IMR-90 (cell line): Measurements from ENCODE around the gene RHBDF2. TPM values are rescaled to one million over a fixed set of nuclear protein-coding genes. Genes with fewer than 3 reads are reported as not detected.

Experiments
- ATAC-seq: fragments of 200-7000 bp; cut with Tn5 transposase; 2 replicates; pipeline ENCODE4 v1.9.1; 2020; ENCODE audit warnings: low read depth, mild to moderate bottlenecking, moderate library complexity
- BruUV-seq: library from RNA; stranded (reverse); fragments of 400-500 nt; replicated peaks from 2 replicates; lab custom pipeline; 2021; lab: Mats Ljungman, UMichigan
- CTCF ChIA-PET: fragments of 300-600 bp; formaldehyde crosslinking; extraction: SDS; loops from one replicate; lab custom pipeline; 2021; ENCODE audit warnings: antibody characterized with exemption; lab: Yijun Ruan, JAX
- POLR2A ChIA-PET: fragments of 300-600 bp; sonication (Branson Sonifier 250); formaldehyde crosslinking; loops from one replicate; lab custom pipeline; 2022; ENCODE audit warnings: antibody characterized with exemption; ENCODE audit not compliant: unreplicated experiment; lab: Charles Lee
- DNase-seq: peaks from one replicate; pipeline ENCODE4 v3.0.0; 2013
- H2AFZ ChIP-seq: replicated peaks from 2 replicates; pipeline ENCODE3; 2013; ENCODE audit warnings: low read length, mild to moderate bottlenecking; ENCODE audit not compliant: poor library complexity
- H2AK5ac ChIP-seq: 2 replicates; pipeline ENCODE4 v1.6.1; 2013; ENCODE audit warnings: low read depth, low read length, inconsistent platforms
- H2AK9ac ChIP-seq: replicated peaks from 2 replicates; pipeline ENCODE3; 2013; ENCODE audit warnings: mild to moderate bottlenecking, low read depth, low read length, moderate library complexity; ENCODE audit not compliant: poor library complexity
- H2BK120ac ChIP-seq: 2 replicates; pipeline ENCODE4 v1.6.1; 2013; ENCODE audit warnings: low read depth, low read length, inconsistent platforms
- H2BK15ac ChIP-seq: 3 replicates; pipeline ENCODE4 v1.6.1; 2013; ENCODE audit warnings: low read depth, low read length, inconsistent platforms
- H2BK20ac ChIP-seq: 2 replicates; pipeline ENCODE4 v1.6.1; 2013; ENCODE audit warnings: low read depth, mild to moderate bottlenecking, inconsistent platforms, low read length, moderate library complexity
- H2BK5ac ChIP-seq: 2 replicates; pipeline ENCODE4 v1.6.1; 2013; ENCODE audit warnings: mild to moderate bottlenecking, low read depth, low read length, inconsistent platforms; ENCODE audit not compliant: poor library complexity, severe bottlenecking
- H3K14ac ChIP-seq: replicated peaks from 2 replicates; pipeline ENCODE4 v1.6.1; 2013; ENCODE audit warnings: low read depth, low read length, inconsistent platforms
- H3K18ac ChIP-seq: 2 replicates; pipeline ENCODE4 v1.6.1; 2013; ENCODE audit warnings: low read depth, low read length, control low read depth
- H3K23ac ChIP-seq: 2 replicates; pipeline ENCODE4 v1.6.1; 2013; ENCODE audit warnings: low read depth, low read length, inconsistent platforms
- H3K27ac ChIP-seq: 2 replicates; pipeline ENCODE4 v1.5.1; 2013; ENCODE audit warnings: mild to moderate bottlenecking, control low read depth, low read length; ENCODE audit not compliant: insufficient read depth
- H3K27me3 ChIP-seq: 2 replicates; pipeline ENCODE4 v1.6.1; 2013; ENCODE audit warnings: low read length; ENCODE audit not compliant: control insufficient read depth, insufficient read depth
- H3K36me3 ChIP-seq: 2 replicates; pipeline ENCODE4 v1.6.1; 2013; ENCODE audit warnings: low read length, mixed read lengths; ENCODE audit not compliant: control insufficient read depth, insufficient read depth
- H3K4ac ChIP-seq: 2 replicates; pipeline ENCODE4 v1.6.1; 2013; ENCODE audit warnings: low read depth, low read length, inconsistent platforms
- H3K4me1 ChIP-seq: 2 replicates; pipeline ENCODE4 v1.6.1; 2013; ENCODE audit warnings: low read length, mixed read lengths; ENCODE audit not compliant: control insufficient read depth, insufficient read depth
- H3K4me2 ChIP-seq: 2 replicates; pipeline ENCODE4 v1.6.1; 2013; ENCODE audit warnings: low read depth, mild to moderate bottlenecking, control low read depth, low read length, moderate library complexity
- H3K4me3 ChIP-seq: 2 replicates; pipeline ENCODE4 v1.5.1; 2013; ENCODE audit warnings: low read depth, mild to moderate bottlenecking, control low read depth, low read length, moderate library complexity; ENCODE audit not compliant: insufficient read depth
- H3K56ac ChIP-seq: 2 replicates; pipeline ENCODE4 v1.6.1; 2013; ENCODE audit warnings: low read length, inconsistent platforms; ENCODE audit not compliant: insufficient read depth; ENCODE audit errors: extremely low read depth
- H3K79me1 ChIP-seq, 2 experiments: 2 replicates each; pipeline ENCODE4 v1.6.1; 2013; ENCODE audit warnings: low read length in 2 of 2, inconsistent platforms in 1 of 2, low read depth in 1 of 2
- H3K9ac ChIP-seq: 2 replicates; pipeline ENCODE4 v1.6.1; 2013; ENCODE audit warnings: low read depth, low read length, control low read depth
- H3K9me1 ChIP-seq: 2 replicates; pipeline ENCODE4 v1.6.1; 2013; ENCODE audit warnings: low read length, inconsistent platforms; ENCODE audit not compliant: insufficient read depth
- H3K9me3 ChIP-seq: 2 replicates; pipeline ENCODE4 v1.6.1; 2013; ENCODE audit warnings: low read length; ENCODE audit not compliant: control insufficient read depth, insufficient read depth
- H4K20me1 ChIP-seq: 2 replicates; pipeline ENCODE4 v1.6.1; 2013; ENCODE audit warnings: low read length, inconsistent platforms; ENCODE audit not compliant: insufficient read depth
- H4K5ac ChIP-seq: 2 replicates; pipeline ENCODE4 v1.6.1; 2013; ENCODE audit warnings: mild to moderate bottlenecking, low read depth, low read length, control low read depth
- H4K8ac ChIP-seq, 2 experiments: 2 replicates each; pipeline ENCODE4 v1.6.1; 2013; ENCODE audit warnings: low read depth in 2 of 2, low read length in 2 of 2, control low read depth in 1 of 2, inconsistent platforms in 1 of 2
- H4K91ac ChIP-seq: 2 replicates; pipeline ENCODE4 v1.6.1; 2013; ENCODE audit warnings: low read depth, low read length, inconsistent platforms; ENCODE audit not compliant: insufficient read depth
- BHLHE40 ChIP-seq: fragments of 150-350 bp; IDR thresholded peaks from 2 replicates; pipeline ENCODE4 v1.6.1; 2016; ENCODE audit warnings: mild to moderate bottlenecking, low read depth, low read length
- CEBPB ChIP-seq: IDR thresholded peaks from 2 replicates; pipeline ENCODE4 v1.6.1; 2012; ENCODE audit warnings: low read depth, low read length, improper control_type of control experiment
- CHD1 ChIP-seq: IDR thresholded peaks from 2 replicates; pipeline ENCODE4 v1.6.1; 2012; ENCODE audit warnings: low read depth, low read length, improper control_type of control experiment
- CTCF ChIP-seq: conservative IDR thresholded peaks from 2 replicates; pipeline ENCODE4 v1.5.1; 2012; ENCODE audit warnings: mild to moderate bottlenecking, low read depth, low read length, improper control_type of control experiment
- FOS ChIP-seq: fragments of 150-350 bp; IDR thresholded peaks from 2 replicates; pipeline ENCODE4 v1.6.1; 2016; ENCODE audit warnings: low read depth, low read length
- MAFK ChIP-seq: IDR thresholded peaks from 2 replicates; pipeline ENCODE4 v1.6.1; 2012; ENCODE audit warnings: low read depth, low read length, improper control_type of control experiment
- MAZ ChIP-seq: IDR thresholded peaks from 2 replicates; pipeline ENCODE4 v1.6.1; 2012; ENCODE audit warnings: low read depth, mild to moderate bottlenecking, low read length, improper control_type of control experiment, moderate library complexity, borderline replicate concordance
- MXI1 ChIP-seq: IDR thresholded peaks from 2 replicates; pipeline ENCODE4 v1.6.1; 2012; ENCODE audit warnings: low read depth, mild to moderate bottlenecking, low read length, moderate library complexity, borderline replicate concordance
- NFE2L2 ChIP-seq: fragments of 150-350 bp; IDR thresholded peaks from 2 replicates; pipeline ENCODE4 v1.6.1; 2016; ENCODE audit warnings: low read depth, mild to moderate bottlenecking, low read length
- POLR2A ChIP-seq: IDR thresholded peaks from 2 replicates; pipeline ENCODE4 v1.6.1; 2012; ENCODE audit warnings: mild to moderate bottlenecking, low read depth, low read length
- RAD21 ChIP-seq: IDR thresholded peaks from 2 replicates; pipeline ENCODE4 v1.6.1; 2012; ENCODE audit warnings: low read length, improper control_type of control experiment
- RCOR1 ChIP-seq: IDR thresholded peaks from 2 replicates; pipeline ENCODE4 v1.6.1; 2012; ENCODE audit warnings: mild to moderate bottlenecking, low read length, improper control_type of control experiment; ENCODE audit not compliant: insufficient replicate concordance
- RFX5 ChIP-seq: IDR thresholded peaks from 2 replicates; pipeline ENCODE4 v1.8.0; 2012; ENCODE audit warnings: low read depth, mild to moderate bottlenecking, low read length, moderate library complexity
- SMC3 ChIP-seq: fragments of 150-350 bp; IDR thresholded peaks from 2 replicates; pipeline ENCODE4 v1.6.1; 2016; ENCODE audit warnings: low read depth, mild to moderate bottlenecking, antibody characterized with exemption, low read length, moderate library complexity
- USF2 ChIP-seq: fragments of 150-350 bp; IDR thresholded peaks from 2 replicates; pipeline ENCODE4 v1.6.1; 2017; ENCODE audit warnings: mild to moderate bottlenecking, antibody characterized with exemption, low read length, low read depth
- WGBS, 2 experiments: methylation state at CpG; one replicate each; pipeline versions ENCODE4 v1.1.5 to v1.1.7; 2013; ENCODE audit warnings: missing lambda C conversion rate in 2 of 2; ENCODE audit not compliant: insufficient read length in 1 of 2; ENCODE audit errors: extremely low coverage in 2 of 2; 5-methylcytosine and 5-hydroxymethylcytosine counted together
- dilution Hi-C: fragments of 300-500 bp; cut with HindIII; formaldehyde crosslinking; loops from one replicate; pipeline ENCODE4 v1.14.3; 2018; ENCODE audit warnings: low sequenced_read_pairs; ENCODE audit not compliant: unreplicated experiment
- in situ Hi-C: fragments of 300-500 bp; cut with MboI; formaldehyde crosslinking; loops from 3 replicates; pipeline ENCODE4 v1.14.3; 2019; ENCODE audit warnings: low sequenced_read_pairs, inconsistent platforms, mixed read lengths
- intact Hi-C: fragments of 100-400 bp; cut with micrococcal nuclease; formaldehyde crosslinking; loops from 2 replicates; pipeline ENCODE4 v1.10.0; 2022
- polyA plus RNA-seq, 3 experiments: library from polyadenylated mRNA; depleted of rRNA; stranded (reverse); fragments of >200 nt; gene quantifications; 2 replicates each; pipeline ENCODE4 v1.2.3, GENCODE V29; 2012; ENCODE audit warnings: low replicate concordance in 1 of 3
- total RNA-seq: library from RNA; depleted of rRNA; stranded (reverse); fragments of >200 nt; gene quantifications from 2 replicates; pipeline ENCODE4 v1.2.3, GENCODE V29; 2012
- TF ChIP-seq, protein P1 (sequence below): fragments of 150-350 bp; IDR thresholded peaks from 2 replicates; pipeline ENCODE4 v1.6.1; 2016; ENCODE audit warnings: low read depth, mild to moderate bottlenecking, low read length, moderate library complexity, borderline replicate concordance

The RHBDF2 gene
- total and polyA plus RNA-seq, 2 of the 4 experiments (the other 2 are of a cell fraction): 1.3 to 8.3 TPM

DNA sequence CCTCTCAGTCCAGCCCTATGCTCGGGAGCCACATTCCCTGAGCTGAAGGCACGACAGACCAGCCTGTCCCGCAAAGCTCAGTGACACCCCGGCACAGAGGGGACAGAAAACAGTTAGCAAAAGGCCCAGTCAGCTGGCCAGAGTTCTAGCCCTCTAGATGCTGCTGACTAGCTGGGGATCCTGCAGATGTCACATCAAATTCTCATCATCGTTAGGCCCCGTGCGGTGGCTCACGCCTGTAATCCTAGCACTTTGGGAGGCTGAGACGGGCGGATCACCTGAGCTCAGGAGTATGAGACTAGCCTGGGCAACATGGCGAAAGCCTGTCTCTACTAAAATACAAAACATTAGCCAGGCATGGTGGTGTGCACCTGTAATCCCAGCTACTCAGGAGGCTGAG, 65.5 kb downstream of the RHBDF2 start:
- POLR2A ChIA-PET: no interaction called here

More for the DNA sequence above, 65.5 kb downstream of the RHBDF2 start:
- H4K91ac ChIP-seq: no peak overlapping the region
- H2BK15ac ChIP-seq: no peak overlapping the region
- H3K9ac ChIP-seq: no peak overlapping the region
- no peak overlapping the region for H3K4ac ChIP-seq
- H2AK5ac ChIP-seq: no peak overlapping the region
- no peak overlapping the region for H3K4me2 ChIP-seq
- peaks cover 42 to 88% of the 10 kb centered on the region in 2 experiments for H3K79me1 ChIP-seq
- no peak overlapping the region for H2AK9ac ChIP-seq
- no TSS peak for BruUV-seq
- ATAC-seq (no peak), DNase-seq (no peak)
- CTCF ChIA-PET: interaction anchor here (1.0 to 1.3 kb wide), 2 partner anchors 8 to 11 kb away, joined by 3 read pairs; no protein-coding TSS in a partner anchor
- no peaks in the 10 kb centered on the region for H3K27me3 ChIP-seq
- no peak overlapping the region for H4K5ac ChIP-seq
- no peak overlapping the region for H3K18ac ChIP-seq
- 97% methylated on average over 10 of the region's 11 CpGs; no CpG with 5 or more reads in 1 of the 2 experiments for WGBS, 2 experiments
- TF ChIP-seq RFX5 (no peak), NFE2L2 (no peak), CHD1 (no peak), RCOR1 (no peak), FOS (no peak), CTCF (no peak), CEBPB (no peak), USF2 (no peak), BHLHE40 (no peak), MXI1 (no peak), MAZ (no peak), RAD21 (no peak), POLR2A (no peak), MAFK (no peak), SMC3 (no peak)
- TF ChIP-seq, protein P1, sequence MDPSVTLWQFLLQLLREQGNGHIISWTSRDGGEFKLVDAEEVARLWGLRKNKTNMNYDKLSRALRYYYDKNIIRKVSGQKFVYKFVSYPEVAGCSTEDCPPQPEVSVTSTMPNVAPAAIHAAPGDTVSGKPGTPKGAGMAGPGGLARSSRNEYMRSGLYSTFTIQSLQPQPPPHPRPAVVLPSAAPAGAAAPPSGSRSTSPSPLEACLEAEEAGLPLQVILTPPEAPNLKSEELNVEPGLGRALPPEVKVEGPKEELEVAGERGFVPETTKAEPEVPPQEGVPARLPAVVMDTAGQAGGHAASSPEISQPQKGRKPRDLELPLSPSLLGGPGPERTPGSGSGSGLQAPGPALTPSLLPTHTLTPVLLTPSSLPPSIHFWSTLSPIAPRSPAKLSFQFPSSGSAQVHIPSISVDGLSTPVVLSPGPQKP: no peak
- dilution Hi-C loops (no loop called here), intact Hi-C loops (no loop called here), in situ Hi-C loops (no loop called here)
- H2BK5ac ChIP-seq: no peak overlapping the region
- H3K14ac ChIP-seq: no peak overlapping the region
- peaks cover 20% of the 10 kb centered on the region for H3K4me1 ChIP-seq
- H3K9me3 ChIP-seq: no peaks in the 10 kb centered on the region
- peaks cover 4% of the 10 kb centered on the region; the same call in 1 of the 2 replicates for H3K36me3 ChIP-seq
- no peak overlapping the region for H3K4me3 ChIP-seq
- no peak overlapping the region for H3K23ac ChIP-seq
- H3K27ac ChIP-seq: no peak overlapping the region
- no peak overlapping the region for H2BK120ac ChIP-seq
- H3K9me1 ChIP-seq: peaks cover 36% of the 10 kb centered on the region
- no peak overlapping the region for H2BK20ac ChIP-seq
- H4K8ac ChIP-seq: no peak overlapping the region
- H2AFZ ChIP-seq: no peak overlapping the region
- H4K20me1 ChIP-seq: peaks cover 84% of the 10 kb centered on the region
- H3K56ac ChIP-seq: no peak overlapping the region
